HepG2 (cell line): Measurements from ENCODE around the gene KLF16.

Experiments used
- CENPX ChIP-seq: sonication (generic); formaldehyde crosslinking; IDR thresholded peaks from 2 replicates; pipeline ENCODE4 v1.9.0; 2021; ENCODE audit warnings: mild to moderate bottlenecking, missing genetic modification reagents, moderate library complexity
- FOXM1 ChIP-seq: sonication (generic); formaldehyde crosslinking; IDR thresholded peaks from 2 replicates; pipeline ENCODE4 v1.5.0; 2020; ENCODE audit warnings: missing genetic modification reagents
- HNF4A ChIP-seq: sonication (generic); formaldehyde crosslinking; IDR thresholded peaks from 2 replicates; pipeline ENCODE4 v1.4.0; 2020; ENCODE audit warnings: missing genetic modification reagents
- KDM4B ChIP-seq: sonication (generic); formaldehyde crosslinking; IDR thresholded peaks from 2 replicates; pipeline ENCODE4 v1.4.0; 2020; ENCODE audit warnings: missing genetic modification reagents
- YY1 ChIP-seq: IDR thresholded peaks from 2 replicates; pipeline ENCODE4 v1.6.1; 2011; ENCODE audit warnings: low read length, low read depth, moderate library complexity, mild to moderate bottlenecking; ENCODE audit not compliant: insufficient read depth, insufficient replicate concordance
- ZNF3 ChIP-seq: IDR thresholded peaks from 2 replicates; pipeline ENCODE4 v1.7.0; 2017; ENCODE audit warnings: inconsistent platforms
- ZNF607 ChIP-seq: sonication (generic); formaldehyde crosslinking; IDR thresholded peaks from 2 replicates; pipeline ENCODE4 v1.5.1; 2020; ENCODE audit warnings: missing genetic modification reagents, mild to moderate bottlenecking, borderline replicate concordance
- TF ChIP-seq, protein P1 (sequence below): sonication (generic); formaldehyde crosslinking; IDR thresholded peaks from 2 replicates; pipeline ENCODE4 v1.4.0; 2020; ENCODE audit warnings: missing genetic modification reagents
- TF ChIP-seq, protein P2 (sequence below): sonication (generic); formaldehyde crosslinking; IDR thresholded peaks from 2 replicates; pipeline ENCODE4 v1.5.0; 2020; ENCODE audit warnings: mild to moderate bottlenecking, missing genetic modification reagents, moderate library complexity
- TF ChIP-seq, protein P3 (sequence below): IDR thresholded peaks from 2 replicates; pipeline ENCODE4 v1.6.1; 2012; ENCODE audit warnings: low read length, improper control_type of control experiment

DNA sequence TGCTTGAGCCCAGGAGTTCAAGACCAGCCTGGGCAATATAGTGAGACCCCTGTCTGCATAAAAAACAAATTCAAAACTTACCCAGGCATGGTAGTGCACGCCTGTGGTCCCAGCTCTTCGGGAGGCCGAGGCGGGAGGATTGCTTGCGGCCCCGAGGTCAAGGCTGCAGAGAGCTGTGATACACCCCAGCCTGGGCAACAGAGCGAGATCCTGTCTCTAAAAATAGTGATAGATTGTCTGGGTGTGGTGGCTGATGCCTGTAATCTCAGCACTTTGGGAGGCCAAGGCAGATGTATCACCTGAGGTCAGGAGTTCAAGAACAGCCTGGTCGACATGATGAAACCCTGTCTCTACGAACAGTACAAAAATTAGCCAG lies 4.0 kb upstream of the KLF16 start:
- TF ChIP-seq, protein P1, sequence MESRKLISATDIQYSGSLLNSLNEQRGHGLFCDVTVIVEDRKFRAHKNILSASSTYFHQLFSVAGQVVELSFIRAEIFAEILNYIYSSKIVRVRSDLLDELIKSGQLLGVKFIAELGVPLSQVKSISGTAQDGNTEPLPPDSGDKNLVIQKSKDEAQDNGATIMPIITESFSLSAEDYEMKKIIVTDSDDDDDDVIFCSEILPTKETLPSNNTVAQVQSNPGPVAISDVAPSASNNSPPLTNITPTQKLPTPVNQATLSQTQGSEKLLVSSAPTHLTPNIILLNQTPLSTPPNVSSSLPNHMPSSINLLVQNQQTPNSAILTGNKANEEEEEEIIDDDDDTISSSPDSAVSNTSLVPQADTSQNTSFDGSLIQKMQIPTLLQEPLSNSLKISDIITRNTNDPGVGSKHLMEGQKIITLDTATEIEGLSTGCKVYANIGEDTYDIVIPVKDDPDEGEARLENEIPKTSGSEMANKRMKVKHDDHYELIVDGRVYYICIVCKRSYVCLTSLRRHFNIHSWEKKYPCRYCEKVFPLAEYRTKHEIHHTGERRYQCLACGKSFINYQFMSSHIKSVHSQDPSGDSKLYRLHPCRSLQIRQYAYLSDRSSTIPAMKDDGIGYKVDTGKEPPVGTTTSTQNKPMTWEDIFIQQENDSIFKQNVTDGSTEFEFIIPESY (CRISPR knock-in tag) = peak; percentile 61; the same call in 1 of the 2 replicates
- TF ChIP-seq ZNF607 (CRISPR knock-in tag) (no peak), KDM4B (CRISPR knock-in tag) (no peak), HNF4A (CRISPR knock-in tag) (no peak), YY1 (no peak), ZNF3 (CRISPR knock-in tag) (no peak), CENPX (no peak), FOXM1 (CRISPR knock-in tag) (no peak)
- TF ChIP-seq, protein P2, sequence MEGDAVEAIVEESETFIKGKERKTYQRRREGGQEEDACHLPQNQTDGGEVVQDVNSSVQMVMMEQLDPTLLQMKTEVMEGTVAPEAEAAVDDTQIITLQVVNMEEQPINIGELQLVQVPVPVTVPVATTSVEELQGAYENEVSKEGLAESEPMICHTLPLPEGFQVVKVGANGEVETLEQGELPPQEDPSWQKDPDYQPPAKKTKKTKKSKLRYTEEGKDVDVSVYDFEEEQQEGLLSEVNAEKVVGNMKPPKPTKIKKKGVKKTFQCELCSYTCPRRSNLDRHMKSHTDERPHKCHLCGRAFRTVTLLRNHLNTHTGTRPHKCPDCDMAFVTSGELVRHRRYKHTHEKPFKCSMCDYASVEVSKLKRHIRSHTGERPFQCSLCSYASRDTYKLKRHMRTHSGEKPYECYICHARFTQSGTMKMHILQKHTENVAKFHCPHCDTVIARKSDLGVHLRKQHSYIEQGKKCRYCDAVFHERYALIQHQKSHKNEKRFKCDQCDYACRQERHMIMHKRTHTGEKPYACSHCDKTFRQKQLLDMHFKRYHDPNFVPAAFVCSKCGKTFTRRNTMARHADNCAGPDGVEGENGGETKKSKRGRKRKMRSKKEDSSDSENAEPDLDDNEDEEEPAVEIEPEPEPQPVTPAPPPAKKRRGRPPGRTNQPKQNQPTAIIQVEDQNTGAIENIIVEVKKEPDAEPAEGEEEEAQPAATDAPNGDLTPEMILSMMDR (CRISPR knock-in tag) = no peak
- TF ChIP-seq, protein P3, sequence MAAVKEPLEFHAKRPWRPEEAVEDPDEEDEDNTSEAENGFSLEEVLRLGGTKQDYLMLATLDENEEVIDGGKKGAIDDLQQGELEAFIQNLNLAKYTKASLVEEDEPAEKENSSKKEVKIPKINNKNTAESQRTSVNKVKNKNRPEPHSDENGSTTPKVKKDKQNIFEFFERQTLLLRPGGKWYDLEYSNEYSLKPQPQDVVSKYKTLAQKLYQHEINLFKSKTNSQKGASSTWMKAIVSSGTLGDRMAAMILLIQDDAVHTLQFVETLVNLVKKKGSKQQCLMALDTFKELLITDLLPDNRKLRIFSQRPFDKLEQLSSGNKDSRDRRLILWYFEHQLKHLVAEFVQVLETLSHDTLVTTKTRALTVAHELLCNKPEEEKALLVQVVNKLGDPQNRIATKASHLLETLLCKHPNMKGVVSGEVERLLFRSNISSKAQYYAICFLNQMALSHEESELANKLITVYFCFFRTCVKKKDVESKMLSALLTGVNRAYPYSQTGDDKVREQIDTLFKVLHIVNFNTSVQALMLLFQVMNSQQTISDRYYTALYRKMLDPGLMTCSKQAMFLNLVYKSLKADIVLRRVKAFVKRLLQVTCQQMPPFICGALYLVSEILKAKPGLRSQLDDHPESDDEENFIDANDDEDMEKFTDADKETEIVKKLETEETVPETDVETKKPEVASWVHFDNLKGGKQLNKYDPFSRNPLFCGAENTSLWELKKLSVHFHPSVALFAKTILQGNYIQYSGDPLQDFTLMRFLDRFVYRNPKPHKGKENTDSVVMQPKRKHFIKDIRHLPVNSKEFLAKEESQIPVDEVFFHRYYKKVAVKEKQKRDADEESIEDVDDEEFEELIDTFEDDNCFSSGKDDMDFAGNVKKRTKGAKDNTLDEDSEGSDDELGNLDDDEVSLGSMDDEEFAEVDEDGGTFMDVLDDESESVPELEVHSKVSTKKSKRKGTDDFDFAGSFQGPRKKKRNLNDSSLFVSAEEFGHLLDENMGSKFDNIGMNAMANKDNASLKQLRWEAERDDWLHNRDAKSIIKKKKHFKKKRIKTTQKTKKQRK = no peak
